Measurements from ENCODE around the gene NAA80. TPM values are rescaled to one million over a fixed set of nuclear protein-coding genes. Genes with fewer than 3 reads are reported as not detected.
A peak's percentile ranks its signal among the peaks of the same experiment; 100 is the strongest.

Gene NAA80
- total and polyA plus RNA-seq, 2 of the 13 experiments (the other 11 are each of a cell fraction or from before 2014, with no cell fraction given) = 3.4 to 8.7 TPM

DNA sequence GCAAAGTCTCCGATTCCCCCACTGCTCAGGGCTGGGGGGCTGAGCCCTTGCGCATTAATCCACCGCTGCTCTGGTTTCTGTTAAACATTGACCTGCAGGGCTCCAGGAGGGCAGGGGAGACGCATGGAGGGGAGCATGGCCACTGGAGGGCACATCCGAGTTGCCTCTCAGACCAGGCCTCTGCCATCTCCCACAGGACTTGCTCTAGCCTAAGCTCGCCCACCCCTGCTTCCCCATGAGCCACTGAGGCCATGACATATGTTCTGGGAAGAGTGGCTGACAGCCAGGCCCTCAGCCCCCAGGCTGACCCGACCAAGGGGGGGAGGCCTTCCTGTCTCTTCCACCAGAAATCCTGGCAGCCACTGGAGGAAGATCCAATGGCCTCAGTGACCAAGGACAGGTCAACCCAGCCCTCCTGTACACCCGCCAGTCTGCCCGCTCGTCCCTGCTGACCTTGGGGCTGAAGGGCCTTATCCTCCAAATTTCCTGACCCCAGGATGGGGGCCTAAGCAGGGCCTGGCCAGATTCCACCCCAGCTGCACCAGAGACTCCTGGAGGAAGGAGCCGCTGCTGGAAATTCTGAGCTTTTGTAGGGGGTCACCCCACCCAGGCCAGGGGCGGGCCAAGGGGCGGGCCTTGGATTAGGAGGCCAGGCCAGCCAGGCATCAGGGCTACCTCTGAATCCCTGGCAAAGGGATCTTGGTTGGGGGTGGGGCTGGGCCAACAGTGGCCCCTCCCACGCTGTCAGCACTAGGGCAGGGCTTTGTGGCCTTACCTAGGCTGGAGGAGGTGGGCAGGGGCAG, 4.0 kb upstream of the NAA80 start, which contains the start of gene HYAL1 (continued):
- TF ChIP-seq ZNF607 (CRISPR knock-in tag; IDR thresholded peaks at IDR 0.05; ENCODE audit: borderline replicate concordance) (no peak; the same call in 1 of the 2 replicates), ZNF124 (CRISPR knock-in tag; IDR thresholded peaks at IDR 0.05) (no peak), ZNF354B (CRISPR knock-in tag; IDR thresholded peaks at IDR 0.05) (no peak), ZNF205 (CRISPR knock-in tag; IDR thresholded peaks at IDR 0.05) (no peak; the same call in 1 of the 2 replicates), ZFP37 (CRISPR knock-in tag; IDR thresholded peaks at IDR 0.05; ENCODE audit: borderline replicate concordance) (peak; percentile 44; the same call in 1 of the 2 replicates), ZNF782 (CRISPR knock-in tag; IDR thresholded peaks at IDR 0.05; ENCODE audit: borderline replicate concordance) (peak; percentile 71; the same call in 1 of the 2 replicates), MTF1 (CRISPR knock-in tag; IDR thresholded peaks at IDR 0.05) (0 out of 2 replicates have a peak, but pooled peaks have one; percentile 27), XBP1 (CRISPR knock-in tag; IDR thresholded peaks at IDR 0.05) (peak; percentile 23; the same call in 1 of the 2 replicates), IKZF1 (IDR thresholded peaks at IDR 0.05) (no peak), NRL (CRISPR knock-in tag; IDR thresholded peaks at IDR 0.05; ENCODE audit: borderline replicate concordance) (no peak; the same call in 1 of the 2 replicates), ZNF337 (CRISPR knock-in tag; IDR thresholded peaks at IDR 0.05; ENCODE audit: borderline replicate concordance, low read depth) (peak; percentile 41; the same call in 1 of the 2 replicates), ZFP62 (CRISPR knock-in tag; IDR thresholded peaks at IDR 0.05) (no peak), ZFP1 (CRISPR knock-in tag; IDR thresholded peaks at IDR 0.05) (0 out of 2 replicates have a peak, but pooled peaks have one; percentile 40), PAF1 (CRISPR knock-in tag; IDR thresholded peaks at IDR 0.05) (no peak)
- TF ChIP-seq, protein P1, sequence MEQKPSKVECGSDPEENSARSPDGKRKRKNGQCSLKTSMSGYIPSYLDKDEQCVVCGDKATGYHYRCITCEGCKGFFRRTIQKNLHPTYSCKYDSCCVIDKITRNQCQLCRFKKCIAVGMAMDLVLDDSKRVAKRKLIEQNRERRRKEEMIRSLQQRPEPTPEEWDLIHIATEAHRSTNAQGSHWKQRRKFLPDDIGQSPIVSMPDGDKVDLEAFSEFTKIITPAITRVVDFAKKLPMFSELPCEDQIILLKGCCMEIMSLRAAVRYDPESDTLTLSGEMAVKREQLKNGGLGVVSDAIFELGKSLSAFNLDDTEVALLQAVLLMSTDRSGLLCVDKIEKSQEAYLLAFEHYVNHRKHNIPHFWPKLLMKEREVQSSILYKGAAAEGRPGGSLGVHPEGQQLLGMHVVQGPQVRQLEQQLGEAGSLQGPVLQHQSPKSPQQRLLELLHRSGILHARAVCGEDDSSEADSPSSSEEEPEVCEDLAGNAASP (CRISPR knock-in tag; IDR thresholded peaks at IDR 0.05; ENCODE audit: borderline replicate concordance) = peak; percentile 54; the same call in 1 of the 2 replicates
- TF ChIP-seq, protein P2, sequence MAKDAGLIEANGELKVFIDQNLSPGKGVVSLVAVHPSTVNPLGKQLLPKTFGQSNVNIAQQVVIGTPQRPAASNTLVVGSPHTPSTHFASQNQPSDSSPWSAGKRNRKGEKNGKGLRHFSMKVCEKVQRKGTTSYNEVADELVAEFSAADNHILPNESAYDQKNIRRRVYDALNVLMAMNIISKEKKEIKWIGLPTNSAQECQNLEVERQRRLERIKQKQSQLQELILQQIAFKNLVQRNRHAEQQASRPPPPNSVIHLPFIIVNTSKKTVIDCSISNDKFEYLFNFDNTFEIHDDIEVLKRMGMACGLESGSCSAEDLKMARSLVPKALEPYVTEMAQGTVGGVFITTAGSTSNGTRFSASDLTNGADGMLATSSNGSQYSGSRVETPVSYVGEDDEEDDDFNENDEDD (CRISPR knock-in tag; IDR thresholded peaks at IDR 0.05; ENCODE audit: borderline replicate concordance) = no peak
- TF ChIP-seq, protein P3, sequence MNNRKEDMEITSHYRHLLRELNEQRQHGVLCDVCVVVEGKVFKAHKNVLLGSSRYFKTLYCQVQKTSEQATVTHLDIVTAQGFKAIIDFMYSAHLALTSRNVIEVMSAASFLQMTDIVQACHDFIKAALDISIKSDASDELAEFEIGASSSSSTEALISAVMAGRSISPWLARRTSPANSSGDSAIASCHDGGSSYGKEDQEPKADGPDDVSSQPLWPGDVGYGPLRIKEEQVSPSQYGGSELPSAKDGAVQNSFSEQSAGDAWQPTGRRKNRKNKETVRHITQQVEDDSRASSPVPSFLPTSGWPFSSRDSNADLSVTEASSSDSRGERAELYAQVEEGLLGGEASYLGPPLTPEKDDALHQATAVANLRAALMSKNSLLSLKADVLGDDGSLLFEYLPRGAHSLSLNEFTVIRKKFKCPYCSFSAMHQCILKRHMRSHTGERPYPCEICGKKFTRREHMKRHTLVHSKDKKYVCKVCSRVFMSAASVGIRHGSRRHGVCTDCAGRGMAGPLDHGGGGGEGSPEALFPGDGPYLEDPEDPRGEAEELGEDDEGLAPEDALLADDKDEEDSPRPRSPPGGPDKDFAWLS (CRISPR knock-in tag; IDR thresholded peaks at IDR 0.05; ENCODE audit: borderline replicate concordance) = no peak
- TF ChIP-seq, protein P4, sequence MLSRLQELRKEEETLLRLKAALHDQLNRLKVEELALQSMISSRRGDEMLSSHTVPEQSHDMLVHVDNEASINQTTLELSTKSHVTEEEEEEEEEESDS (CRISPR knock-in tag; IDR thresholded peaks at IDR 0.05; ENCODE audit: borderline replicate concordance) = peak; percentile 88; the same call in 1 of the 2 replicates
